Upper lobe of right lung (tissue), 1 donor: ENCODE results near the gene ABL2. TPM values are rescaled to one million over a fixed set of nuclear protein-coding genes. Genes with fewer than 3 reads are reported as not detected.

Experiments used
- ATAC-seq: fragments of 200-7000 bp; cut with Tn5 transposase; one replicate; pipeline ENCODE4 v1.9.1; 2020; ENCODE audit warnings: mild to moderate bottlenecking, moderate library complexity
- DNase-seq: peaks from one replicate; pipeline ENCODE4 v3.0.0-alpha.2; 2020
- H3K27ac ChIP-seq: fragments of 200-600 bp; one replicate; pipeline ENCODE4 v1.8.0; 2022
- H3K27me3 ChIP-seq: fragments of 200-600 bp; one replicate; pipeline ENCODE4 v1.8.0; 2022; ENCODE audit warnings: mild to moderate bottlenecking
- H3K36me3 ChIP-seq: fragments of 200-600 bp; one replicate; pipeline ENCODE4 v1.8.0; 2022
- H3K4me1 ChIP-seq: fragments of 200-600 bp; one replicate; pipeline ENCODE4 v1.8.0; 2022
- H3K4me3 ChIP-seq: fragments of 200-600 bp; one replicate; pipeline ENCODE4 v1.8.0; 2022; ENCODE audit warnings: mild to moderate bottlenecking
- H3K9me3 ChIP-seq: fragments of 200-600 bp; one replicate; pipeline ENCODE4 v1.8.0; 2022
- CTCF ChIP-seq: fragments of 200-600 bp; IDR thresholded peaks from one replicate; pipeline ENCODE4 v1.8.0; 2022; ENCODE audit warnings: antibody characterized with exemption
- intact Hi-C: fragments of 100-400 bp; cut with DNase I; formaldehyde crosslinking; loops from one replicate; pipeline ENCODE4 v1.11.0; 2022
- total RNA-seq: library from RNA; stranded (reverse); fragmentation: NEBNext Ultra II Directional; extraction: Animal tissue kit (Norgen Biotek cat#: 25700); gene quantifications from one replicate; pipeline ENCODE4 v1.2.1, GENCODE V29; 2021
- donor health status: DM: no; HTN: yes; CAD: no; lungs with severe emphysema.

Gene ABL2
- total RNA-seq, 1 donor from 2014 or later, result 32.7 TPM

DNA sequence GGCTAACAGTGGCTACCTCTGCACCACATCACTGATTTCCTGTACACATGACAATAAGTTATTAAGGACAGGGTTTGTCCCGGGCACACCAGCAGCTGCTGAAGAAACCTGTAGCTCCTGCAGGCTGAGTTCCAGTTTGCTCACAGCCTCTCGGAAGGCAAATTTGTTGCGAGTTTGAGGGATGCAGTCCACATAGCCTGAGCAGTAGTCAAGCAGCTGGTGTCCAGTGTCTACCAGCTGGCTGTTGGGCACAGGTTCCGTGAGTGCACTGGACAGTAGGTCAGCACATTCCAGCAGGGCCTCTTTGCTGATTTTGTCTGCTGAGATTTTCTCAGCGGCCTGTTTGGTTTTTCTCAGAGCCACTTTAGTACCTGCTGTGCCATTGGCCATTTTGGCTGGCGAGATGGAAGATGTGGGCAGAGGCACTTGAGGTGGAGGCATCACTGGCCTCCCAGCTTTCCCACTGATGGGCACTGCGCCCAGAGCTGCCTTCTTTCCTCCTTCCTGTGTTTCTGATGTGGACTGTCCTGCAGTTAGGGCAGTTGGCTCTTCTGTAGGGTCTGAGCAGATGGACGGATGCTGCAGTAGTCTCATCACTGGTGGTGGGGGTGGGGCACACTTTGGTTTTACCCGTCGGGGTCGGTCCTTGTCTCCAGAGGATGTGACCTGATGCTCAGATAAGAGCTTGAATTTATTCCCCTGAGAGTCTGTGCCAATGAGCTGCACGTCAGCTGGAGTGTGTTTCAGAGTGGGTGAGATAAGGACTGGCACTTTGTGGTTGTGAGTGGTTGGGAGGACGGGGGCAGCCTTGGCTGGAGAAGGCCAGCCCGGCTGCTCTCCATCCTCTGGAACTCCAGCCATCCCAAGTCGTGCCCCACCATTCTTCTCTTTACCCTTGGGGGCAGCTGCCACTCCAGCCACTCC lies 121.5 kb downstream of the ABL2 start:
- H3K27me3 ChIP-seq, result no peaks in the 10 kb centered on the region
- ATAC-seq (peak; percentile 52), DNase-seq (no peak)
- TF ChIP-seq CTCF, result no peak
- no peak overlapping the region for H3K4me3 ChIP-seq
- no peaks in the 10 kb centered on the region for H3K4me1 ChIP-seq
- H3K27ac ChIP-seq, result no peak overlapping the region
- intact Hi-C loops, result no loop called here
- no peaks in the 10 kb centered on the region for H3K9me3 ChIP-seq
- peaks cover 66% of the 10 kb centered on the region for H3K36me3 ChIP-seq

DNA sequence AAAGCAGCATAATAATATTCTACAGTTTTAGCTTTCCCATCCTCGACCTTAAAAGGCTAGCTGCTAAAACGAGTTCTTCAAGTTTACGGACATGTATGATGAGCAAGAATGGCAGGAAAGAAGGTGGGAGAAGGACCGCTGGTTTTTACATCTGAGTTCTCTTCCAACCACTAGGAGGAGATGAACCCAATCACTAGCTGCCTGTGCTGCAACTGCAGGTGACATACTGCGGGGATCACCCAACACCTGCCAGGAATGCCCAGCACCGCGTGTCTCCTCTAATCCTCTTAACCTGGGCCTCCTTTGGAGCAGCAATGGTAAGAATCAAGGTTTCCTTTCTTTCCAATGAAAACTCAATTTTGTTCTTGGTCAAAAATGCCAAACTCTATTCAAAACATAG lies 124.1 kb downstream of the ABL2 start:
- Histone ChIP-seq H3K9me3 (no peaks in the 10 kb centered on the region), H3K4me3 (no peak overlapping the region), H3K4me1 (no peaks in the 10 kb centered on the region), H3K27ac (no peak overlapping the region), H3K36me3 (peaks cover 47% of the 10 kb centered on the region), H3K27me3 (no peaks in the 10 kb centered on the region)
- intact Hi-C loops, result no loop called here
- TF ChIP-seq CTCF, result peak; percentile 25
- DNase-seq (no peak), ATAC-seq (peak; percentile 65)

GRCh38 chr1:179104611-179105250 lies 124.7 kb downstream of the ABL2 start:
- DNase-seq (no peak), ATAC-seq (no peak)
- Histone ChIP-seq H3K27ac (no peak overlapping the region), H3K4me1 (no peaks in the 10 kb centered on the region), H3K4me3 (no peak overlapping the region), H3K9me3 (no peaks in the 10 kb centered on the region), H3K36me3 (peaks cover 40% of the 10 kb centered on the region), H3K27me3 (no peaks in the 10 kb centered on the region)
- TF ChIP-seq CTCF, result no peak
- intact Hi-C loops, result no loop called here

DNA sequence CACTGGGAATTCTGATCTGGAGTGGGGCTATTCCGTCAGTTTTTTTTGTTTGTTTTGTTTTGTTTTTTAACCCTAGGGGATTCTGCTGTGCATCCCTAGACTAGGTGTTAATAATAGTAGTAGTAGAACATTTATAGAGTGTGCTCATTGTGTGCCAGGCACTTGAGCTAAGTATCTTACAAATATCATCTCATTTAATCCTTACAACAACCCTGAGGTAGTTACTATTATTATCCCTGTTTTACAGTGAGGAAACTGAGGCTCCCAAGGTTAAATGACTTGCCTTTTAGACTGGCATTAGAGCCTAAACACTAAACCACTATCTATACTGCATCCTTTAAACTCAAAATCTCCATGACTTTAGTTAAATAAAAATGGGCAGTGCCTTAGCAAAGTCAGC lies 125.5 kb downstream of the ABL2 start:
- H3K4me3 ChIP-seq, result no peak overlapping the region
- H3K36me3 ChIP-seq, result peaks cover 33% of the 10 kb centered on the region
- H3K27me3 ChIP-seq, result no peaks in the 10 kb centered on the region
- DNase-seq (no peak), ATAC-seq (no peak)
- no peak overlapping the region for H3K27ac ChIP-seq
- H3K4me1 ChIP-seq, result no peaks in the 10 kb centered on the region
- intact Hi-C loops, result no loop called here
- TF ChIP-seq CTCF, result no peak
- H3K9me3 ChIP-seq, result no peaks in the 10 kb centered on the region

GRCh38 chr1:179101566-179101965 lies 127.9 kb downstream of the ABL2 start:
- peaks cover 27% of the 10 kb centered on the region for H3K36me3 ChIP-seq
- no peak overlapping the region for H3K27ac ChIP-seq
- no peak overlapping the region for H3K4me3 ChIP-seq
- H3K27me3 ChIP-seq, result no peaks in the 10 kb centered on the region
- no peaks in the 10 kb centered on the region for H3K4me1 ChIP-seq
- intact Hi-C loops, result no loop called here
- DNase-seq (no peak), ATAC-seq (no peak)
- TF ChIP-seq CTCF, result no peak
- H3K9me3 ChIP-seq, result no peaks in the 10 kb centered on the region
